ENCODE measurements around the gene ALKBH8.
A peak's percentile ranks its signal among the peaks of the same experiment; 100 is the strongest.
"Not testable (repeated sequence)": the region's sequence is repeated elsewhere in the genome, so short reads cannot be mapped to it uniquely, and the experiment has no call there.

The ALKBH8 gene

GRCh38 chr11:107565219-107565937 lies at the start of gene ALKBH8:
Gene ALKBH8, minus strand, starts transcription at chr11:107565735. Its CDS starts 4,842 bp downstream, at chr11:107560893.
- peak; percentile 72 to 93 for DNase-seq

- no peak for DNase-seq
Measured at GRCh38 chr11:107612445-107612844, 46.9 kb upstream of the ALKBH8 start.

DNA sequence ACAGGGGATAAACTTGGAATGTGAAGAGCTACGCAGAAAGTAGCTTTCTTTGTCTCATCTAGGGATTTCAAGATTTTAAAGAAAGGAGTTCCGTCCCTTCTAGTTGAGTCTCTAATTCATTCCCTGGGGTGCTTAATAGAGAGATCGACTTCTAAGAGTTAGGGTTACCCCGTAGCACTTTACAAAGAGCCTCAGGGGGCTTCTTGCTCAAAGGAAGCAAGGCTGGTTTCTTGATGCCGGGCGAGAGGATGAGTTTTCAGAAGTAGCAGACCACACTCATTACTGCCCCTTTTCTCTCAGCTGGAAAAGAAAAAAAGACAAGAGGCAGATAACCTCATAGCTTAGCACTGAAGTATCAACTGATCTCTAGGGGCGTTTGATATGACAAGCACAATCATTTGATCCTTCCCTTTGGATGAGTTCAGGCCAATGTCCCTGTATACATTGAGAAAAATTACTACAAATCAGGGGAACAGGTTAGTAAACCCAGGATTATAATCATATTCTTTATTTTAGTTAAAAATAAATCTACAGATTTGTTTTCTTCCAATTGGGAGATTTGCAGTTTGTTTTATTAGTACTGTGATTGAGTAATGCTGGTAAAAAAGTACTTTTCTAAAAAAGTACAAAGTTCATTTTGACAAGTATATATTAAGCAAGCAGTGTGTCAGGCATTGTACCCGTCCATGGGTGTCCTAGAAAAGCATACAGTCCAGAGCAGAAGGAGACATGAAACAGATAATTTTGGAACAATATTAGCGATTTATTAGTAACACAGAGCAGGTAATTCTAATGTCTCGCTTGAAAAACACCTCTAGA lies 44.1 kb upstream of the ALKBH8 start:
- no peak for DNase-seq

GRCh38 chr11:107608809-107609208 lies 43.3 kb upstream of the ALKBH8 start:
- no peak for DNase-seq

GRCh38 chr11:107606141-107606540 lies 40.6 kb upstream of the ALKBH8 start:
- peak in 1 of 2 experiments; percentile 21 for DNase-seq

DNA sequence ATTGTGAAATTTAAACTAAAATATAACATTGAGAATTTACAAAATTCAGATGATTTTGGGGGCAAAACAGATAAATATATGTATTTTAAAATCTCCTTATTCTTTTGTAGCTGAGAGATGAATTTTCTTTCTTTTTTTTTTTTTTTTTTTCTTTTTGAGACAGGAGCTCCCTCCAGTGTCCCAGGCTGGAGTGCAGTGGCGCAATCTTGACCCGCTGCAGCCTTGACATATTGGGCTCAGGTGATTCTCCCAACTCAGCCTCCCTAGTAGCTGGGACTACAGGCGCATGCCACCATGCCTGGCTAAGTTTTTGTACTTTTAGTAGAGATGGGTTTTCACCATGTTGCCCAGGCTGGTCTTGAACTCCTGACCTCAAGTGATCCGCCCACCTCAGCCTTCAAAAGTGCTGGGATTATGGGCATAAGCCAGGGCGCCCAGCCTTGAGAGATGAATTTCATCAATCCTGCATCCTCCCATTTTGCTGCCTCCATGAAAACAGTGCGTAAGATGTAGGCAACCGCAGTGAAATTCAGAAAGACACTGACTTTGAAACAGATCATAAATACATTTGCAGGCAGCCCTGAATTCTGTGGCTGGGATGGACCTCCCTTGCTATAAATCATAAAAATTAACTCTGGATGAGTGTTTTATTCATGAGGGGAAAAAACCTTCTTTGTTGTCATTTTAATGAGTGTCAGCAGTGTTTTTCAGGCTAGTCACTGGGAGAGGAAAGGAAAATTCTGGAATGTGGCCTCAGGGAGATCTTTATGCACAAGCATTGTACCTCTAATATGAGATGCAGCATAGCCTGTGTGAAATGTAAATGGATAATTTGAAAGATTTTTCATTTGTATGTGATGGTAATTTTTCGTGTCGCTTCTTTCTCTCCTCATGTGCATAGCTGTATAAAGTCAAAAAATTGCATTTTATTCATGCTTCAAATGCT lies 39.8 kb upstream of the ALKBH8 start:
- DNase-seq: no peak

GRCh38 chr11:107598225-107599139 lies 32.9 kb upstream of the ALKBH8 start:
- DNase-seq: peak in 1 of 2 experiments; percentile 43

- DNase-seq: no peak
Measured at GRCh38 chr11:107594736-107595135, 29.2 kb upstream of the ALKBH8 start.

DNA sequence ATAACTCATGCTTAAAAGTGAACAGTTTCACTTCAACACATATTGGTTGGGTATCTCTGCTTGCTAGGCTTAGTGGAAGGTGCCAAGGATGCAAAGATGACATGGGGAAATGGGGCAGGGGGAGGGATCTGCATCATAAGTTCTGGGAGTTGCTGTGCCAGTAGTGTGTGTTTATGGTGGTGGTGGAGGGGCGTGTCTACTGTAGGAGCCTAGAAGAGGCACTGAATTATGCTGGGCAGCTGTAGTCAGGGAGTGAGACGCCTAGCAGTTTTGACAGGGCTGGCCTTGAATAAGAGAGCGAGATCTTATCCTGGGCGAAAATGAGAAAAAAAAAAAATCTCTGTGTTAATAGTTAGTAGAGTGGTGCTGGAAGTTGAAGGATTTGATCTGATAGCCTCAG lies 28.4 kb upstream of the ALKBH8 start:
- DNase-seq: no peak

GRCh38 chr11:107592813-107593212 lies 27.3 kb upstream of the ALKBH8 start:
- no peak for DNase-seq

- no peak for DNase-seq
Measured at GRCh38 chr11:107592231-107592590, 26.7 kb upstream of the ALKBH8 start.

- no peak for DNase-seq
Measured at GRCh38 chr11:107591378-107592230, 26.1 kb upstream of the ALKBH8 start.

GRCh38 chr11:107590460-107591377 lies 25.2 kb upstream of the ALKBH8 start, which contains the start of gene ELMOD1:
Gene ELMOD1, plus strand, starts transcription at chr11:107591147. Its CDS starts 27,043 bp downstream, at chr11:107618190.
- DNase-seq: peak; percentile 50 to 77

- no peak for DNase-seq
Measured at GRCh38 chr11:107587306-107587979, 21.9 kb upstream of the ALKBH8 start.

DNA sequence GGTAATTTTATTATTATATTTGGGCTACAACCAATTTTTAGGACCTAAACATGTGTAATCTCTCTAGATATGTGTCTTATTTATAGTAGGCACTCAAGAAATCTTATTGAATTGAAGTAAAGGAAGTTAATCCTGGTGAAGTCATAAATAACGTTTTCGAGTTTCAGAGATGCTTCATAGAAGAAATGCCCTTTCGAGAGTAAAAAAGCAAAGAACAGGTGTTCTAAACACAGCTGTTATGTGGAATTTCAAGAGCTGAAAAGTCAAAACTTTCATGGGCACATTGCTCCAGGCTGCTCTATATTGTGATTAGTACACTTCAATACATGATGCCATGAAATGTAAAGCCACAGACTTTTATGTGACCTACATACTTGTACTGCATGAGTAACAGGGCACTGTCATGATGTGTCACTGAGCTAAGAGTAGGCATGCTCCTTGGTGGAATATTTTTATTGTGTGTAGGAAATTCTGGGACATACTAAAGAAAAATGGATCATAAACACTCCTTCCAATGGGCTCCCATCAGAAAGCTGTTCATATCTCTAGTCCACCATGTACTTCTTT lies 18.2 kb upstream of the ALKBH8 start:
- no peak for DNase-seq

GRCh38 chr11:107581147-107581546 lies 15.6 kb upstream of the ALKBH8 start:
- no peak for DNase-seq

DNA sequence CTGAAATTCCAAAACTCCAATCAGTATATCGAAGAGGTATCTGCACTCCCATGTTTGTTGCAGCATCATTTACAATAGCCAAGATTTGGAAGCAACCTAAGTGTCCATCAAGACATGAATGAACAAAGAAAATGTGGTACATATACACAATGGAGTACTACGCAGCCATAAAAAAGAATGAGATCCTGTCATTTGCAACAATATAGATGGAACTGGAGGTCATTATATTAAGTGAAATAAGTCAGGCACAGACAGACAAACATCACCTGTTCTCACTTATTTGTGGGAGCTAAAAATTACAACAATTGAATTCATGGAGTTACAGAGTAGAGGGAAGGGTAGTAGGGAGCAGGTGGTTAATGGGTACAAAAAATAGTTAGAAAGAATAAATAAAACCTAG lies 13.6 kb upstream of the ALKBH8 start:
- not testable (repeated sequence) for DNase-seq

GRCh38 chr11:107577346-107577711 lies 11.8 kb upstream of the ALKBH8 start:
- DNase-seq: no peak

Data from SW 1271 (cell line).